HG02840 (cell line): ENCODE results near the gene CDPF1.
"Not testable (repeated sequence)": the region's sequence is repeated elsewhere in the genome, so short reads cannot be mapped to it uniquely, and the experiment has no call there.

Source experiments
- ATAC-seq: cut with Tn5 transposase; IDR thresholded peaks from one replicate; pipeline ENCODE4 v1.9.1; 2021; ENCODE audit warnings: mild to moderate bottlenecking, moderate library complexity, moderate number of reproducible peaks; ENCODE audit not compliant: unreplicated experiment, low FRiP score

The CDPF1 gene

DNA sequence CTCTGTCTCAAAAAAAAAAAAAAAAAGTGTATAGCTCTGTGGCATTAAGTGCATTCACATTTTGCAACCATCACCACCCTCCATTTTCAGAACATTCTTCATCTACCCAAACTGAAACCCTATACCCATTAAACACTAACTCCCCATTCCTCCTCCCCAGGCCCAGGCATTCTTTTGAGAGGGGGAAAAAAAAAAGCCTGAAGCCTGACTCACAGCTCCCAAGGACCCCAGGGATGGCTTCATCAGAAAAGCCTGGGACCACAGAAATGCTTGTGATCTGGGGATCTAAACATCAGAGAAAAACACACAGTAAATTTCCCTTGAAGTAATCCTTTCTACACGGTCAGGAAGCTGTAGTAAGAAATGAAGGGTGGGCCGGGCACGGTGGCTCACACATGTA lies 35.9 kb upstream of the CDPF1 start:
- ATAC-seq, result no peak

DNA sequence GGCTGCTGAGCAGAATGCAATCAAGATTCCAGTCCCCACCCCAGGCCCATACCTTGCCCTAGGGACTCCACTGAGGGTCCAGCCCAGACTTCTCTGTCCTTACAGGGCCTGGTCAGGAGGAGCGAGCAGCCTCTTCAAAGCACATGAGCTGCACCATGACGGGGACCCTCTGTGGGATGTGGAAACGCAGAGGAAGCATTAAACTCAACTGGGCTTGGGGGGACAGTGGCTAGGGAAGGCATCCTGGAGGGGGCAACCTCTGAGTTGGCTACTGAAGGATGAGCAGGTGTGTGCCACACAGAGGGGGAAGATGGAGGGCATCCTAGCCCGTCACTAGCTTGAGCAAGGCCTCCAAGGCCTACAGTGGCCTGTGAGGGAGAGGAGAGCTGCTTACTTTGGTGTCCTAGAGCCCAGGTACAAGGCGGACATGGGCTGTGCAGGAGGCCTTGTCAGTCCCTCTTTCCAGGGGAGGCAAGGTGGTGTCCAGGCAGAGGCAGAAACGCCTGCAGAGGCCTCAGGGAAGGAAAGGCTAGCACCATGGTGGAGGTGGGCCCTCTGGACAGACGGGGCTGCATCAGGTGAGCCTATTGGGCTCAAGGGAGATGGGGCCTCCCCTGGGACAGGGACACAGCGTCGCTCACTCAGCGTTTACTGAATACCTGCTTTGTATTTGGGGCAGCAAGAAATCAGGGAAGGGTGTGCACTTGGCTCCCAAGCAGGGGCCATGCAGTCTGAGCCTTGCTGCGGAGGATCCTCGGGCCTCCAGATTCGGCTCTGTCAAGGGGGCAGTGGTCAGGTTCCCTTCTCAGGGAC lies 32.0 kb upstream of the CDPF1 start:
- no peak for ATAC-seq

DNA sequence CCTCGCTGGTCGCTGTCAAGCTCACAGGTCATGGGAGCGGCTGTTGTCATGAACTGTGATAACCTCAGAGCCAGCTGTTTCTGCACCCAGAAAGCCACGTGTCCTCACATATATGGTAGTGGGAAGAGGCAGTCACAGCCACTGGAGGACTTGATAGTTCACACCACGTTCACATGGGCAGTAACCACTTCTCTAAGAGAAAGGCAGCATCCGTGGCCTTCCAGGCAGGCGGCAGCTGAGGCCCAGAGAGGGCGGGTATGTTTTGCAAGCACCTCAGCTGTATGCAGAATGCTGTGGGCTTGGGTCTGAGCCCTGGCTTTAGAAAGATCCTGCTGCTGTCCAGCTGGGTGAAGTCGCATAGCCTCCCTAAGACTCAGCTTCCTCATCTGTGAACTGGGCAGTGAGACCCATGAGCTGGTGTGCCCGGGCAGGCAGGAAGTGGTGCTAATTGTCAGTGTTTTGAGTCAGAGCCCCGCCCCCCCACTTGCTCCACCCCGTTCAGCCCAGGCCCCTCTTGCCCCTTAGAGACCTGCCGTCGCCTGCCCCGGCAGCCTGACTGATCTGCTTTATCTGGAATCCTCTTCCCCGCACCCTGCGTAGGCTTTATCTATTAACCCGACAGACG lies 31.0 kb upstream of the CDPF1 start:
- no peak for ATAC-seq

DNA sequence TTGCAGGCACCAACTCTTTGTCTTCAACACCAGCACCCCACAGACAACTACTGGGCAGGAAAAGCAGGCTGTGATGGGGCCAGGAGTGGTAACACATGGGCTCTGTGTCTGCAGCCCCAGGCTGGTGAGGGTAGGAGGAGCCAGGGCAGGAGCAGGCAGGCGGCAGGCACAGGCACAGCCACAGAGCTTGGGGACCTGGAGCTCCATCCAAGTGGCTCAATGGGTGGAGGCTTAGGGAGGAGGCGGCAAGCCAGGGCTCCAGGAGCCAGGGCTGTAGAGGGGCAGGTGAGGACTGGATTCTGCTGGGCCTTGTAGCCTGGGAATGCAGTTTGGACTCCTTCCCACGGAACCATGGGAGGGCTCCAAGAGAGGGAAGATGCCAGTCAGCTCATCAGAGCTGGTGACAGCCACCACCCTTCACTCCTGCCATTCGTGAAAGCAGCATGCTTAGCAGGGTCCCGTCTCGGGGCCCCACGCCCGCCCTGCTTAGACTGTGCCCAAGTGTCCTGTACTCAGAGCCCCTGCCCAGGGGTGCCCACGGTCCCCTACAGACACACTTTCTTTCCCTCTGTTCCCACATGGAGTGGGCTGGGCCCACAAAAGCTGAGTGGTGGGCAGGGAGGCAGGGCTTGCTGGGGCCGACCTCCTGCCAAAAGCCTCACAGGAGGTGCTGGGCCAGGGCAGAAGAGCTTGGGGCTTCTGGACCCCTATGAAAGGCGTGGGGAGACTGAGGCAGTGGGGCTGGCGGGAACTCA lies 30.1 kb upstream of the CDPF1 start:
- no peak for ATAC-seq

DNA sequence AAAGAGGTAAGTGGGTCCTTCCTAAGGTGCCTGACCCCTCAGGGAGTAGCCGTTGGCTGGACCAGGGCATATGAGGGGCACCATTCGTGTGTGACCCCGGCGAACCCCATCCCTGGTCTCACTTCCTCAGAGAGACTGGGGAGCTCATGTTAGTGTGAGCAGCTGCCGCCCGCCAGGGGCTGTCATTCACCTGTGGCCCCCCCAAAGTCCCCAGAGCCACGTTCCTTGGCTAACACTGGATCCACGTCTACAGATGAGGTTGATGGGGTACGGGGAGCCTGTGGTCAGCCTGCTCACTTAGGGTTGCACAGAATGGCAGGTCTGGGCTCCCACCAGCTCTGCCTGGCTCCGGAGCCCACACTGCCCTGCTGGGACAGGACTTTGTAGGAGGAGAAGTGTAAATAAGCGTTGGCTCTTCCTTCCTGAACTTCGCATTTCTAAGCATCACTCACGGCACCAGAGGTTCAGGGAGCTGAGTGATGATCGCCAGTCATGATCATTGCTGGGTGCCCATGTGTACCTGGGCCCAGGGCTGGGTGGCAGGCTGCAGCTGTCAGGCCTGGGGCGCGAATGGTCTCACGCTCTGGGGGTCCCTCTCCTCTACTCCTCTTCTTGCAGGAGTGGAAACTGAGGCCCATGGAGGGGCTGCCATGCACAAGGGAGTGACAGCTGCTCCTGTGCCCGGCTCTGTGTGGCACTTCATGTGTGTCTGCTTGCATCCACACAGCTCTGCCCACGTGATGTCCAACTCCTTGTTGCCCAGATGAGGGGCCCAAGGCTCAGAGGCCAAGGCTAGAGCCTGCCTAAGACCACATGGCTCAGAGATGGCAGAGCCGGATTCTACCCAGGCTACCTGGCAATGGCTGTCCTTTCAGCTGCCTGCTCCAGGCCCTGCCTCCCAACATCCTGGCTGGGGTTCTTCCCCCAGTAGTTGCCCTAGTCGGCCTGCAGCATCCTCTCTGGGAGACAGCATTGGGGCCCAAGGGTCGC lies 28.9 kb upstream of the CDPF1 start:
- no peak for ATAC-seq

DNA sequence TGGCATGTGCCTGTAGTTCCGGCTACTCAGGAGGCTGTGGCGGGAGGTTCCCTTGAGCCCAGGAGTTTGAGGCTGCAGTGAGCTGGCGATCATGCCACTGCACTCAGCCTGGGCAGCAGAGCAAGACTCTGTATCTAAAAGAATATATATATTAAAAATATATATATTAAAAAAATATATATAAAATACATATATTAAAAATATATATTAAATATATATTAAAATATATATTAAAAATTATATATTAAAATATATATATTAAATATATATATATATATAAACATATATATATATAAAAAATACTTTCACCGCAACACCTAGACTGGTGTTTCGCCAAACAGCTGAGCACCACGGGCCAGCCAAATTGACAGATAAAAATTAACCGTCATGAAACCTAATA lies 26.5 kb upstream of the CDPF1 start:
- ATAC-seq, result no peak

DNA sequence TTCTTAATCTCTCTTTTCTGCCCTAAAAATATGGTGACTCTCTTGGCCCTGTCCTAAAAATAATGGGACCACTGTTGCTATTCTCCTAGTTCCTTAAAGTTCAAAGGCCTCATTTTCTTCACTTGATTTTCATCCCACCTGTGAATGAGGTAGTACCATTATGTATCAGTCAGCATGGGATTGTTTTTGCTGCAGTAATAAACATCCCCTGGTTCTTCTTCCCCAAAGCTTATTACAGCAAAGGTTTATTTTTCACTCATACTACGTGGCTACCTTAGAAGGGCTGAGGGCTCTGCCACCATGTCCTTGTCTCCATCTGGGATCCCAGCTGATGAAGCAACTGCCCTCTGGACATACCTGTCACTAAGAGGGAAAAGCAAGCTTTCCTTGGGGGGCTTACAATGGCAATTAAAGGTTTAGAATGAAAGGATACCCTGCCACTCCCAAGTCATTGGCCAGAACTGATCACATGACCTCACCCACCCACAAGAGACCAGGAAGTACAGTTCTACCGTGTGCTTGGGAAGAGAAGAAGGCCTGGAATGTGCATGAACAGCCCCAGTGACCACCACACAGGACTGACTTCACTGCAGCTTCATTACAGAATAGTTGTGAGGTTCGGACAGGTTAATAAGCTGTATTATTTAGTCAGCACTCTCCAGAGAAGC lies 25.5 kb upstream of the CDPF1 start:
- no peak for ATAC-seq

DNA sequence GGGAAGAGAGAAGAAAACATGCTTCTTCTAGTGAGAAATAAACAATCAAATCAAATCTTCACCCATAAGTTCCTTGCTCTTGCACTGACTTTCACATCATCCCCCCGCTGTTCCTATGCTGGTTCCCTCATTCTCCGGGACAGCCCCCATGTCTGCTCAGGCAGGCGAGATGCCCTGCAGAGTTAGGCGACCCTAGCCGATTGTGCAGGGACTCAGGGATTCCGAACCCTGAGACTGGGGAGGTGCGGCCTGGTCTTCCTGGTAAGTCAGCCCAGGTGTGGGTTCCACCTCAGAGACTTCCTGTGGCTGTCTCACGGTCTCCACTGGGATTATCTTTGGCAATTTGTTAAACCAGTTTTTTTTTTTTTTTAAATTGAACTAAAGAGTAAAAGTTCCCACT lies 24.3 kb upstream of the CDPF1 start:
- ATAC-seq, result no peak

DNA sequence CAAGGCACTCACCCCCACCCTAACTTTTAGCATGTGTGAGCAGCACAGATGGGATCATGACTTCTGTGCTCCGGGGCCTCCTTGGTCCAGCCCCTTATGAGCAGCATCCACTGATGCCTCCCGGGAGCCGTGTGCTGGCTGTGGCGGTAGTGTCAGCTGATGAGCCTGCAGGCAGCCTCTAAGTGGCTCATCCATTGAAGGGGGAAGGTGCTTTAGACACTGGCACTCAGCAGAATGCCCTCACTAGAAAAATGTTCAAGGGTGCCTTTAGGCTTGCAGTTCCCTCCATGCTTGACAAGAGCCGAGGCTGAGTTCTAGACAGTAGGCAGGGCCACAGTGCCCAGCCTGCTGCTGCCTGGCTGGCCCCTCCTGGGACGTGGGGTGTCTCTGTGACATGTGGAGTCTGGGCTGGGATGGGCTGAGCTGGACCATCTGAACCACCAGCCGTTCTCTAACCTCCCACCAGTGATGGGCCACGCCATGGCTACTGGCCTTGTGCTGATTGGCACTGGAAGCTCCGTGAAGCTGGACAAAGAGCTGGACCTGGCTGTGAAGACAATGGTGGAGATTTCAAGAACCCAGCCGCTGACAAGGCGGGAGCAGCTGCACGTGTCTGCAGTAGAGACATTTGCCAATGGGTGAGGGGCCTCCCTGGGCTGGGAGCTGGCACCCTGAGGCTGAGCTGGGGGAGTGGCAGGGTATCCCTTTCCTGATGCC lies 23.5 kb upstream of the CDPF1 start:
- ATAC-seq, result no peak

DNA sequence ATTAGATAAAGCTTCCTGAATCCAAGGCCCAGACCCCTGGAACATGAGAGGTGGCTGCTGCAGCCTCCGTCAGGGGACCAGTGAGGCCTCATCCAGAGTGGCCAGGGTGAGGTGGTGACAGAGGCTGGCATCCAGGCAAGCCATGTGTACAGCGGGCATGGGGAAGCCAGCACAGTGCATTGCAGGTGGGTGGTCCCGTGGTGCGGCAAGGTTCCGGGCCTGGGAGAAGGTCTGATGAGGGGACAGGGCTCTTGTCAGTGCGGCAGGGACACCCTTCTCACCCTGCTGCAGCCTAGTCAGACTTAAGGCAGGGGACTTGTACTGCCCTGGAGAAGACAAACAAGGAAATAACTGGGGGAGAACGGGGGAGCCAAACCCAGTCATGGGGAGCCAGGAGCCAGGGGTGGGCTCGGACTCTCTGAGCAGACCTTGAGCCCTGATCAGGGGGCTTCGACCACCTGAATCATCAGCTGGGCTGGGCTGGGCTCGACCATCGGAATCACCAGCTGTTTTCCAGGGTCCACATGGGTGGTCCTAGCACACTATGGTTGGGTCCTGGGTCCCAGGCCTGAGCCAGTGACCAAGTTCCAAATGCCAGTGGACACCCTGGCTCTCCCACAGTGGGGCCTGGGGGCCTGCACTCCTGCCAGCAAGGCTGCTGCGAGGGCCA lies 22.8 kb upstream of the CDPF1 start:
- no peak for ATAC-seq

DNA sequence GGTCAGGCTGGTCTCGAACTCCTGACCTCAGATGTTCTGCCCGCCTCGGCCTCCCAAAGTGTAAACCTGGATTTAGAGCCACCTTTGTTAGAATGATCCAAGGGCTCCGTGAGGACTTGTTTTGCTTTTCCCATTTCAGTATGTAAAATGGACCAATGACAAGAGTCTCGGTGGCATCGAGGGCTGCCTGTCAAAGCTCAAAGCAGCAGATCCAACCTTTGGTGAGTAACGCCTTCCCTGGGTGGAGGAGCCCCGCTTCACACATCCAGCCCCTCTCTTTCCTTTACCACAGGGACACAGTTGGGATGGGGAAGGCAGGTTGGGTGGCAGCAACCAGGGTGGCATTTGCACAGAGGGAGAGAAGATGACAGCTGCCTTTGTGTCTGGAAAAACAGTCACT lies 22.1 kb upstream of the CDPF1 start:
- ATAC-seq, result no peak

DNA sequence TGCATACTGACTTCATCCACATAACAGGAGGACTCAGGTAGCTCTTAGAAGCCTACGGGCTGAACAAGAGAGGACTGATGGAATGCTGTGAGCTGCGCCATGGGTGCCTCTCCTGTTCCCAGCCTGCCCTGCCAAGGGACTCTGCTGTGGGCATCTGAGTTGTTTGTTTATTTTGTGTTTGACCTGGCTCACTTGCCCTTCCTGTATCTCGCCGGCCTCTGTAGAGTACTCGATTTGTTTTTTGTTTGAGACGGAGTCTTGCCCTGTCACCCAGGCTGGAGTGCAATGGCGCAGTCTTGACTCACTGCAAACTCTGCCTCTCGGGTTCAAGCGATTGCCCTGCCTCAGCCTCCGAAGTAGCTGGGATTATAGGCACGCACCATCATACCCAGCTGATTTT lies 19.5 kb upstream of the CDPF1 start:
- no peak for ATAC-seq

DNA sequence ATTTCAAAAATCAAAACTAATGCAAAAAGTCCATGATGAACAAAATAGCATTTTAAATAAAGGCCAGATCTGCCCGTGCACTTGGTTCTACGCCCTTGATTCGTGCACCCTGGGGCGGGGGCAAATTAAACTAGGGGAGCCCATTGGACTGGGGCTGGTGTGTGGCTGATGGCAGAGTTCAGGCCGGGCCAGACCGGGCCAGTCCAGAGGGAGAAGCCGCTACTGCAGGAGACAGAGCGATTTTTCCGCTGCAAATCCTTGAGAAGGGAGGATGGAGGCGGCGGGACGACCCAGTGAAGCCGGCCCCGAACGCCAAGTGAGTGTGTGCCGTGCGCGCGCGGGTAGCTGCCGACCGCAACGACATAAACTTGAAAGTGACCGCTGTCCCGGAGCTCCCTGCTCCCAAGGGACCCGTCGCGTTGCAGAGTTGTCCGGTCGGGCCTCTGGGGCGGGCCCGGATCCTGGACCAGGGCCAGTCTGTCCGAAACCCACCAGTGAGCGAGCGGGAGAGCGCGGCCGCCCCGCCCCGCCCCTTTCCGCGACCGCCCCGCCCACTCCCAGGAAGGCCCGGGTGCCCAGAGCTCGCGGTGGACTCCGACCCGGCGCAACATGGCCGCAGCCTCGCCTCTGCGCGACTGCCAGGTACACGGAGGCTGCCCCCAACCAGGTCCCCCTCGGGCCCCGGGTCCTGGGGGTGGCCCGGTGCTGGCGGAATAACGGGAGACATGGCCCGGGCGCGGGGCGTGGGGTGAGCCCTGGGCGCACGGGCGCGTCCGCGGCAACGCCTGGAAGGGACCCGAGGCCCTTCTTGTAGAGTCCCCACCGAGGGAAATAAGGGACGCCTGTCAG lies 17.6 kb upstream of the CDPF1 start, which contains the start of gene TTC38:
TTC38 (plus strand) TSS at position 578 of the 849 bp plus-strand sequence; CDS start at position 610, 32 bp downstream.
- ATAC-seq, result no peak

DNA sequence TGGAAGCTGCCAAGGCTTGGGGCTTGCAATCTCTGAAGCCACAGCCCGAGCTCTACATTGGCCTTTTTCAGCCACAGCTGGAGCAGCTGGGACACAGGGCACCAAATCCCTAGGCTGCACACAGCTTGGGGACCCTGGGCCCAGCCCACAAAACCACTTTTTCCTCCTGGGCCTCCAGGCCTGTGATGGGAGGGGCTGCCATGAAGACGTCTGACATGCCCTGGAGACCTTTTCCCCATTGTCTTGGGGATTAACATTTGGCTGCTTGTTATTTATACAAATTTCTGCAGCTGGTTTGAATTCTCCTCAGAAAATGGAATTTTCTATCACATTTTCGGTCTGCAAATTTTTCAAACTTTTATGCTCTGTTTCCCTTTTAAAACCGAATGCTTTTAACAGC lies 15.5 kb upstream of the CDPF1 start:
- ATAC-seq, result not testable (repeated sequence)

DNA sequence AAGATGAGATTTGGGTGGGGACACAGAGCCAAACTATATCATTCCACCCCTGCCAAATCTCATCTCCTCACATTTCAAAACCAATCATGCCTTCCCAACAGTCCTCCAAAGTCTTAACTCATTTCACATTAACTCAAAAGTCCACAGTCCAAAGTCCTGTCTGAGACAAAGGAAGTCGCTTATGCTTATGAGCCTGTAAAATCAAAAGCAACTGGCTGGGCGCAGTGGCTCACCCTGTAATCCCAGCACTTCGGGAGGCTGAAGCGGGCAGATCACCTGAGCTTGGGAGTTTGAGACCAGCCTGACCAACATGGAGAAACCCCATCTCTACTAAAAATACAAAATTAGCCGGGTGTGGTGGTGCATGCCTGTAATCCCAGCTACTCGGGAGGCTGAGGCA lies 14.4 kb upstream of the CDPF1 start:
- ATAC-seq, result not testable (repeated sequence)

DNA sequence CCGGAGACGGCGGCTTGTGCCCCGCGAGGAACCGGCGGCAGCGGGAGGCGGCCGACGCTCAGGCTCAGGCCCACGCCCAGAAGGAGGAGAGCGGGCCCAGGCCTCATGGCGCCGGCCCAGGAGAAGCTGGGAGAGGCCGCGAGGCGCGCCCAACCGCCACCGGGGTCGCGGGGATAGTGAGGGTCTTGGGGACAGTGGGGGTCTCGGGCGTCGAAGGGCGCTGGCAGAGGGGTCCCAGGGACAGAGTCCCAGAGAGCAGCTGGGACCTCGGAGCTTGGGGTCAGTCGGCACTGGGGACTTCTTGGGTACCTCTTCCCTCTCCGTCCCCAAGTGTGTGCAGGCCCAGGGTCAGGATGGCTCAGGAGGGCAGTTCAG lies 13.1 kb upstream of the CDPF1 start, which contains the start of gene PKDREJ:
PKDREJ (minus strand) TSS at position 128 of the 375 bp plus-strand sequence; CDS start at position 107, 21 bp downstream.
- no peak for ATAC-seq

DNA sequence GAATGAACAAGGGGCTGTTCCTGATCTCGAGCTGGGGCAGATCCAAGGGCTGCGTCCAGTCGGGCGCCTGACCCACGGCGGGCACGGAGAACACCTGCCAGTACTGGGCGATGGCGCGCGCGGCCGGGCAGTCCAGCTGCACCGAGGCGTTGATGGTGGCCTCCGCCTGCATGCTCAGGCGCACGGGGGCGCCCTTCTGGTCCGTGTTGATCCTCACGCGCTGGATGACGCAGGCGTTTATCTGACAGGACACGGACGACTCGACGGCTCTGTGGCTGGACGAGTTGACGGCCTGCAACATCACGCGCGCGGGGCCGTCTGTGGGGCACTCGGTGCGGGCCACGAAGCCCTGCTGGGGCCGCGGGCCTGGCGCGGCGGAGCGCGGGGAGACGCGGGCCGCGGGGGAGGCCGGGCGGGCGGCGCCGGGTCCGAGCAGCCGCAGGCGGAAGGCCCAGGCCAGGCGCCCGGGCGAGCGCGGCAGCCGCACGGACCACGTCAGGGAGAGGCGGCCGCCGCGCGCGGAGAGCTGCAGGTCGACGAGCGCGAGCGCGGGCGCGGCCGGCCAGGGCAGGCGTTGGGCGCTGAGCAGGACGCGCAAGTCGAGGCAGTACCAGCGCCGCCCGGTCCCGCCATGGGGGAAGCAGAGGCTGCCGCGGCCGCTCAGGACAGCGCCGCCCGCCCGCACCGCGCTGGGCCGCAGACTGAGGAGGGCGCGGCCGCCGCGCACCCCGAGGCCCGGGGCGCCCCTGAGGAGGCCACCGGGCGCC lies 12.5 kb upstream of the CDPF1 start:
- ATAC-seq, result no peak
